B cell (primary cell): Measurements from ENCODE around the gene AIFM1. TPM values are rescaled to one million over a fixed set of nuclear protein-coding genes. Genes with fewer than 3 reads are reported as not detected.

ENCODE experiments used
- ATAC-seq: fragments of 200-7000 bp; cut with Tn5 transposase; one replicate; pipeline ENCODE4 v1.10.0; 2021; ENCODE audit warnings: low read depth, mild to moderate bottlenecking, moderate number of reproducible peaks, moderate library complexity
- CTCF ChIA-PET: fragments of 350-600 bp; sonication (Branson Sonifier 250); formaldehyde crosslinking; loops from one replicate; lab custom pipeline; 2021; ENCODE audit warnings: antibody characterized with exemption, inconsistent platforms; lab: Charles Lee
- POLR2A ChIA-PET: fragments of 350-600 bp; sonication (Branson Sonifier 250); formaldehyde crosslinking; loops from one replicate; lab custom pipeline; 2021; ENCODE audit warnings: antibody characterized with exemption; lab: Charles Lee
- DNase-seq: peaks from one replicate; pipeline ENCODE4 v3.0.0; 2013
- H2AFZ ChIP-seq: 2 replicates; pipeline ENCODE4 v1.6.1; 2012; ENCODE audit warnings: mild to moderate bottlenecking, low read depth, low read length; ENCODE audit not compliant: insufficient read depth, poor library complexity, severe bottlenecking
- H3K27ac ChIP-seq, 2 donors: 1 replicate in 1 of 2; 2 replicates in 1 of 2; pipeline ENCODE4 v1.5.1; 2012 to 2013; ENCODE audit warnings: low read length in 2 of 2, mild to moderate bottlenecking in 2 of 2, moderate library complexity in 1 of 2
- H3K27me3 ChIP-seq, 4 experiments: fragments of 200-600 bp in 1 of 4; sonication (generic) in 1 of 4; replicated peaks in 1 of 4; 1 replicate in 2 of 4; 2 replicates in 2 of 4; pipeline versions ENCODE4 v1.6.1 to v1.7.0; 2013 to 2016; ENCODE audit warnings: low read length in 3 of 4, mild to moderate bottlenecking in 2 of 4, mixed read lengths in 1 of 4, moderate library complexity in 1 of 4; ENCODE audit not compliant: insufficient read depth in 4 of 4, control insufficient read depth in 3 of 4; ENCODE audit errors: control extremely low read depth in 1 of 4
- H3K36me3 ChIP-seq, 2 experiments: replicated peaks in 1 of 2; 1 replicate in 1 of 2; 2 replicates in 1 of 2; pipeline versions ENCODE4 v1.6.1 to v1.7.1; 2013; ENCODE audit warnings: low read length in 1 of 2; ENCODE audit not compliant: insufficient read depth in 2 of 2, control insufficient read depth in 1 of 2; ENCODE audit errors: control extremely low read depth in 1 of 2, extremely low read depth in 1 of 2
- H3K4me1 ChIP-seq, 2 donors: fragments of 200-600 bp in 1 of 2; sonication (generic) in 1 of 2; 1 replicate in 1 of 2; 2 replicates in 1 of 2; pipeline versions ENCODE4 v1.5.1 to v1.6.1; 2013 to 2017; ENCODE audit warnings: low read length in 2 of 2; ENCODE audit not compliant: control insufficient read depth in 2 of 2, insufficient read depth in 2 of 2
- H3K4me2 ChIP-seq: replicated peaks from 2 replicates; pipeline ENCODE3; 2012; ENCODE audit warnings: mild to moderate bottlenecking, low read depth, low read length; ENCODE audit not compliant: poor library complexity, severe bottlenecking
- H3K4me3 ChIP-seq, 5 experiments: fragments of 200-600 bp in 1 of 5; sonication (generic) in 1 of 5; 1 replicate in 3 of 5; 2 replicates in 2 of 5; pipeline versions ENCODE4 v1.5.1 to v1.7.0; 2011 to 2016; ENCODE audit warnings: low read length in 4 of 5, mild to moderate bottlenecking in 4 of 5, low read depth in 2 of 5, control low read depth in 1 of 5, moderate library complexity in 1 of 5; ENCODE audit not compliant: insufficient read depth in 1 of 5; ENCODE audit errors: control extremely low read depth in 1 of 5, extremely low read depth in 1 of 5
- H3K79me2 ChIP-seq: fragments of 200-600 bp; sonication (generic); one replicate; pipeline ENCODE4 v1.6.0; 2016; ENCODE audit warnings: low read length; ENCODE audit not compliant: control insufficient read depth, insufficient read depth
- H3K9ac ChIP-seq: fragments of 200-600 bp; sonication (generic); 2 replicates; pipeline ENCODE4 v1.6.1; 2017; ENCODE audit warnings: mild to moderate bottlenecking, low read length, moderate library complexity
- H3K9me3 ChIP-seq, 3 donors: one replicate each; pipeline versions ENCODE4 v1.6.1 to v1.7.1; 2013; ENCODE audit warnings: low read length in 2 of 3; ENCODE audit not compliant: control insufficient read depth in 2 of 3, insufficient read depth in 1 of 3; ENCODE audit errors: control extremely low read depth in 1 of 3
- H4K20me1 ChIP-seq: 2 replicates; pipeline ENCODE4 v1.6.0; 2012; ENCODE audit warnings: mild to moderate bottlenecking, low read length; ENCODE audit not compliant: insufficient read depth, control insufficient read depth, poor library complexity, severe bottlenecking
- H3K27ac Mint-ChIP-seq: one replicate; pipeline ENCODE4 v1.8.0; 2021; ENCODE audit warnings: mixed read lengths
- H3K27me3 Mint-ChIP-seq: one replicate; pipeline ENCODE4 v1.8.0; 2021; ENCODE audit warnings: mixed read lengths
- H3K4me1 Mint-ChIP-seq: one replicate; pipeline ENCODE4 v1.8.0; 2021; ENCODE audit warnings: mixed read lengths
- H3K4me3 Mint-ChIP-seq: one replicate; pipeline ENCODE4 v1.8.0; 2021; ENCODE audit warnings: mixed read lengths
- H3K9me3 Mint-ChIP-seq: one replicate; pipeline ENCODE4 v1.8.0; 2022; ENCODE audit warnings: mixed read lengths; ENCODE audit not compliant: insufficient read depth
- EZH2 ChIP-seq: IDR thresholded peaks from 2 replicates; pipeline ENCODE4 v1.6.1; 2012; ENCODE audit warnings: borderline replicate concordance, low read depth, mild to moderate bottlenecking, moderate library complexity, low read length; ENCODE audit not compliant: insufficient read depth, poor library complexity, severe bottlenecking
- WGBS: methylation state at CpG from one replicate; pipeline ENCODE4 v1.1.5; 2013; ENCODE audit warnings: missing lambda C conversion rate; ENCODE audit not compliant: insufficient coverage; 5-methylcytosine and 5-hydroxymethylcytosine counted together
- intact Hi-C: fragments of 100-400 bp; cut with micrococcal nuclease; formaldehyde crosslinking; loops from one replicate; pipeline ENCODE4 v1.10.0; 2022
- polyA plus RNA-seq: library from polyadenylated mRNA; depleted of rRNA; stranded (reverse); fragments of >200 nt; gene quantifications from 2 replicates; pipeline ENCODE4 v1.2.3, GENCODE V29; 2012
- total RNA-seq, 2 donors: library from RNA; stranded (reverse); fragments of 120-200 nt in 1 of 2; gene quantifications; 1 replicate in 1 of 2; 2 replicates in 1 of 2; pipeline versions ENCODE4 v1.2.3 to v1.2.4, GENCODE V29; 2013 to 2022
- TF ChIP-seq, protein P1 (sequence below): fragments of 200-600 bp; IDR thresholded peaks from one replicate; pipeline ENCODE4 v1.8.0; 2022; ENCODE audit warnings: antibody characterized with exemption, mild to moderate bottlenecking

The AIFM1 gene
- total and polyA plus RNA-seq, 2 donors (not counting 1 experiment from before 2014, with no cell fraction given) = 11.4 to 15.9 TPM

DNA sequence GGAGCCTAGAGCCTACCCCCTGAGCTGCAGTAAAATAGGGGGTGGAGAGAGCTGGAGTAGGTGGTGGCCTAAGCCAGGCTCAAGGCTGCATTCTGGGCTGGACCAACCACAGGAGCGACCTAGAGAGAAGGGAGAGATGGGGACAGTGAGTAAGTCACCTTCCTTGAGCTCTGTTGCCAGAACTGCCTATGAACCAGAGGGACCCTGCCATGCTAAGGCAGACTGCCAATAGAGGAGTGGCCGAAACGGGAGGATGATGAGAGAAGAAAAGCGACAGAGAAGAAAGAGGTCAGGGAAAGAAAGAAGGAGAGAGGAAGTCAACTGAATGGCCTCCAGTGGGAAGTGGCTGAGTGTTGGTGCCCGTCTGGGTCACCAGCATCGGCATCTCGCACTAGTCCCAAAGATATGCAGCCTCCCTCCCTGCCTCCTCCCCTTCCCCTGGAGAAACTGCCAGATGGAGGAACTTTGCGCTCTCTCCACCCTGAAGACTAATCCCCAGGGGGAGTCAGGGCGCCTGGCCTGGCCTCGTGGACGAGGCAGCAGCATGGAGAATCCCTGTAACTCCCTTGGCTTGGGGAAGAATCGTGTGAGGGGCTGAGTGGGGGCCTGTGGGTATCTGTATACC lies 84.1 kb downstream of the AIFM1 start:
- Histone ChIP-seq H3K36me3 (peaks cover 0 to 7% of the 10 kb centered on the region in 2 experiments), H3K4me1 (peaks cover 49 to 56% of the 10 kb centered on the region in 2 donors), H3K79me2 (peaks cover 38% of the 10 kb centered on the region), H2AFZ (peak overlapping the region; percentile 22), H3K9ac (peak overlapping the region; percentile 58), H4K20me1 (no peaks in the 10 kb centered on the region), H3K4me2 (peak overlapping the region; percentile 87), H3K27me3 (no peaks in the 10 kb centered on the region), H3K9me3 (no peaks in the 10 kb centered on the region), H3K27ac (peak overlapping the region; percentile 64 to 74), H3K4me3 (peak overlapping the region in 3 of 5 experiments; percentile 47 to 65 (median 54))
- ATAC-seq (no peak), DNase-seq (no peak)
- intact Hi-C loops = loop anchor here (1.0 to 5.0 kb wide), 3 partner anchors 27 to 86 kb away; partner anchors contain the start of gene AIFM1
- CTCF ChIA-PET = interaction anchor here (0.7 to 6.6 kb wide), 20 partner anchors 9 to 176 kb away, joined by 3 to 164 read pairs (median 6); partner anchors contain the start of genes AIFM1, RAB33A and UTP14A
- no peaks in the 10 kb centered on the region for H3K27me3 Mint-ChIP-seq
- H3K4me1 Mint-ChIP-seq = peaks cover 57% of the 10 kb centered on the region
- peak overlapping the region; percentile 88 for H3K4me3 Mint-ChIP-seq
- TF ChIP-seq EZH2 = no peak
- TF ChIP-seq, protein P1, sequence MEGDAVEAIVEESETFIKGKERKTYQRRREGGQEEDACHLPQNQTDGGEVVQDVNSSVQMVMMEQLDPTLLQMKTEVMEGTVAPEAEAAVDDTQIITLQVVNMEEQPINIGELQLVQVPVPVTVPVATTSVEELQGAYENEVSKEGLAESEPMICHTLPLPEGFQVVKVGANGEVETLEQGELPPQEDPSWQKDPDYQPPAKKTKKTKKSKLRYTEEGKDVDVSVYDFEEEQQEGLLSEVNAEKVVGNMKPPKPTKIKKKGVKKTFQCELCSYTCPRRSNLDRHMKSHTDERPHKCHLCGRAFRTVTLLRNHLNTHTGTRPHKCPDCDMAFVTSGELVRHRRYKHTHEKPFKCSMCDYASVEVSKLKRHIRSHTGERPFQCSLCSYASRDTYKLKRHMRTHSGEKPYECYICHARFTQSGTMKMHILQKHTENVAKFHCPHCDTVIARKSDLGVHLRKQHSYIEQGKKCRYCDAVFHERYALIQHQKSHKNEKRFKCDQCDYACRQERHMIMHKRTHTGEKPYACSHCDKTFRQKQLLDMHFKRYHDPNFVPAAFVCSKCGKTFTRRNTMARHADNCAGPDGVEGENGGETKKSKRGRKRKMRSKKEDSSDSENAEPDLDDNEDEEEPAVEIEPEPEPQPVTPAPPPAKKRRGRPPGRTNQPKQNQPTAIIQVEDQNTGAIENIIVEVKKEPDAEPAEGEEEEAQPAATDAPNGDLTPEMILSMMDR = no peak
- POLR2A ChIA-PET = interaction anchor here (0.6 to 1.9 kb wide), 6 partner anchors 11 to 110 kb away, joined by 4 to 9 read pairs (median 4); no protein-coding TSS in a partner anchor
- peak overlapping the region; percentile 77 for H3K27ac Mint-ChIP-seq
- no peaks in the 10 kb centered on the region for H3K9me3 Mint-ChIP-seq
- WGBS = 62% methylated on average over 2 of the region's 12 CpGs
